Measurements from ENCODE around the gene STARD10. TPM values are rescaled to one million over a fixed set of nuclear protein-coding genes. Genes with fewer than 3 reads are reported as not detected.

STARD10 gene
- total and polyA plus RNA-seq, 9 of the 15 experiments (the other 6 are each of a cell fraction or from before 2014, with no cell fraction given): 0.15 to 52.9 (median 32.3) TPM

- no peak for TF ChIP-seq KLF10 (CRISPR knock-in tag; IDR thresholded peaks at IDR 0.05)
- no peak for TF ChIP-seq NFXL1 (CRISPR knock-in tag; IDR thresholded peaks at IDR 0.05)
- TF ChIP-seq SMAD4 (CRISPR knock-in tag; conservative IDR thresholded peaks at IDR 0.05): no peak
- no peak for TF ChIP-seq CREB1 (IDR thresholded peaks at IDR 0.05)
- no peak for TF ChIP-seq CREB1 (CRISPR knock-in tag; IDR thresholded peaks at IDR 0.05)
Measured at GRCh38 chr11:72723508-72723907, 70.3 kb downstream of the STARD10 start (continued).

GRCh38 chr11:72722050-72722748 lies 71.6 kb downstream of the STARD10 start:
- Histone ChIP-seq H3K9ac (ENCODE audit: insufficient read depth in 1 of 2, low read depth in 2 of 2, low read length in 2 of 2) (peak overlapping the region; percentile 65 to 87), H3K36me3 (ENCODE audit: control insufficient read depth, insufficient read depth, low read length) (peaks cover 81% of the 10 kb centered on the region), H3K27me3 (ENCODE audit: control insufficient read depth in 2 of 2, insufficient read depth in 2 of 2, low read length in 2 of 2) (no peaks in the 10 kb centered on the region), H3K9me1 (ENCODE audit: control insufficient read depth, insufficient read depth, low read length) (peaks cover under 1% of the 10 kb centered on the region), H2AFZ (ENCODE audit: low read depth, low read length) (peak overlapping the region; percentile 77), H3K9me3 (replicated peaks; ENCODE audit: control insufficient read depth, insufficient read depth, low read depth, low read length) (no peaks in the 10 kb centered on the region), H3K4me2 (ENCODE audit: insufficient read depth, low read length) (peak overlapping the region; percentile 78), H3K27ac (ENCODE audit: extremely low read depth, low read depth, low read length) (peak overlapping the region; percentile 79), H3K4me1 (replicated peaks in 1 of 2; ENCODE audit: control insufficient read depth in 2 of 2, insufficient read depth in 2 of 2, low read length in 2 of 2) (peaks cover 11 to 29% of the 10 kb centered on the region in 2 experiments; a peak in 4 of 5 replicates), H3K4me3 (peak overlapping the region; percentile 33), H4K20me1 (replicated peaks; ENCODE audit: control insufficient read depth, insufficient read depth, low read length) (no peaks in the 10 kb centered on the region), H3K79me2 (ENCODE audit: control insufficient read depth, insufficient read depth, low read length) (peaks cover 56% of the 10 kb centered on the region)
- POLR2A ChIA-PET: no interaction called here
- intact Hi-C loops (cut with micrococcal nuclease): no loop called here
- CTCF ChIA-PET (ENCODE audit: low intra/inter-chr PET ratio): no interaction called here
- 22% methylated on average over 7 of the region's 10 CpGs for WGBS (ENCODE audit: insufficient coverage, low coverage, missing lambda C conversion rate)
- FAIRE-seq (peak; percentile 91), DNase-seq (ENCODE audit: extremely low read depth in 1 of 4, low spot score in 3 of 4) (peak; percentile 78 to 88 (median 80)), ATAC-seq (peak; percentile 92)
- in situ Hi-C loops (cut with MboI): loop anchor here (10.0 kb wide), 1 partner anchor 463 kb away; no protein-coding TSS in a partner anchor
- no TSS peak for BruUV-seq (replicated peaks)
- peak; percentile 90 for TF ChIP-seq SPI1 (IDR thresholded peaks at IDR 0.05; ENCODE audit: borderline replicate concordance, low read depth, low read length)
- TF ChIP-seq RBBP5 (IDR thresholded peaks at IDR 0.05; ENCODE audit: borderline replicate concordance, insufficient read depth, low read length, poor library complexity, severe bottlenecking): no peak
- TF ChIP-seq DPF2 (IDR thresholded peaks at IDR 0.05): peak; percentile 53; the same call in 1 of the 2 replicates
- TF ChIP-seq EGR1 (conservative IDR thresholded peaks at IDR 0.05): peak; percentile 51
- TF ChIP-seq SMARCE1 (IDR thresholded peaks at IDR 0.05): 0 out of 2 replicates have a peak, but pooled peaks have one; percentile 20
- TF ChIP-seq VEZF1 (CRISPR knock-in tag; IDR thresholded peaks at IDR 0.05): peak; percentile 53; the same call in 1 of the 2 replicates
- peak; percentile 84 for TF ChIP-seq NFYB (IDR thresholded peaks at IDR 0.05; ENCODE audit: extremely low read depth, insufficient read length)
- no peak for TF ChIP-seq SLC30A9 (CRISPR knock-in tag; IDR thresholded peaks at IDR 0.05)
- peak in 1 of 2 experiments; percentile 80; a peak in 1 of 4 replicates for TF ChIP-seq HDAC1 (IDR thresholded peaks at IDR 0.05)
- TF ChIP-seq GTF2F1 (IDR thresholded peaks at IDR 0.05; ENCODE audit: low read depth, low read length): peak; percentile 91; the same call in 1 of the 2 replicates
- TF ChIP-seq ZNF740 (CRISPR knock-in tag; IDR thresholded peaks at IDR 0.05): peak; percentile 98
- peak in 1 of 2 experiments; percentile 90; a peak in 2 of 4 replicates for TF ChIP-seq ZNF740 (tag; IDR thresholded peaks at IDR 0.05)
- 0 out of 2 replicates have a peak, but pooled peaks have one; percentile 22 for TF ChIP-seq BCOR (IDR thresholded peaks at IDR 0.05)
- TF ChIP-seq RBFOX2 (IDR thresholded peaks at IDR 0.05; ENCODE audit: low read depth, low read length): peak; percentile 44; the same call in 1 of the 2 replicates
- TF ChIP-seq ZC3H8 (IDR thresholded peaks at IDR 0.05): no peak
- peak; percentile 48; the same call in 1 of the 2 replicates for TF ChIP-seq ATF1 (CRISPR knock-in tag; IDR thresholded peaks at IDR 0.05)
- TF ChIP-seq ATF1 (tag; IDR thresholded peaks at IDR 0.05): peak; percentile 97

Data from K562 (cell line).